Body of pancreas (tissue), 4 donors: ENCODE results near the gene ANKRD11. TPM values are rescaled to one million over a fixed set of nuclear protein-coding genes. Genes with fewer than 3 reads are reported as not detected.

Experiments used
- ATAC-seq: fragments of 150-250 bp; one replicate; pipeline ENCODE4 v1.9.1; 2016
- DNase-seq, 4 donors: peaks; one replicate each; pipeline ENCODE4 v3.0.0-alpha.2; 2019
- H3K27ac ChIP-seq, 4 donors: fragments of 200-600 bp; sonication (generic); 1 replicate in 3 of 4; 2 replicates in 1 of 4; pipeline versions ENCODE4 v1.5.1 to v1.6.1; 2016 to 2019; ENCODE audit warnings: mild to moderate bottlenecking in 1 of 4, mixed read lengths in 1 of 4, moderate library complexity in 1 of 4
- H3K27me3 ChIP-seq, 2 donors: fragments of 200-600 bp; sonication (generic); one replicate each; pipeline ENCODE4 v1.6.0; 2016; ENCODE audit warnings: mild to moderate bottlenecking in 1 of 2
- H3K36me3 ChIP-seq, 2 donors: fragments of 200-600 bp; sonication (generic); replicated peaks in 1 of 2; 2 replicates each; pipeline ENCODE4 v1.5.1; 2016; ENCODE audit warnings: low read depth in 2 of 2; ENCODE audit not compliant: insufficient read depth in 1 of 2
- H3K4me1 ChIP-seq: fragments of 200-600 bp; sonication (generic); one replicate; pipeline ENCODE4 v1.6.0; 2016
- H3K4me3 ChIP-seq, 2 donors: fragments of 200-600 bp; sonication (generic); 1 replicate in 1 of 2; 2 replicates in 1 of 2; pipeline ENCODE4 v1.5.1; 2016 to 2019
- H3K9me3 ChIP-seq, 3 donors: fragments of 200-600 bp; sonication (generic); 1 replicate in 2 of 3; 2 replicates in 1 of 3; pipeline ENCODE4 v1.5.1; 2016
- CTCF ChIP-seq, 7 experiments: fragments of 450-650 bp in 4 of 7; fragments of 200-600 bp in 3 of 7; sonication (generic) in 3 of 7; IDR thresholded peaks; one replicate each; pipeline ENCODE4 v1.5.1; 2016 to 2019; ENCODE audit warnings: antibody characterized with exemption in 7 of 7
- POLR2A ChIP-seq, 3 donors: fragments of 450-650 bp; IDR thresholded peaks; one replicate each; pipeline ENCODE4 v1.6.1; 2016; ENCODE audit warnings: antibody characterized with exemption in 3 of 3, mild to moderate bottlenecking in 2 of 3
- WGBS, 2 donors: methylation state at CpG; one replicate each; pipeline ENCODE4 v1.1.5; 2017; 5-methylcytosine and 5-hydroxymethylcytosine counted together
- intact Hi-C: fragments of 100-400 bp; cut with DNase I; formaldehyde crosslinking; loops from one replicate; pipeline ENCODE4 v1.15.1; 2023
- total RNA-seq, 2 donors: library from RNA; depleted of rRNA; stranded (reverse); fragments of >200 nt; gene quantifications; one replicate each; pipeline ENCODE4 v1.1.0, GENCODE V29; 2016

The ANKRD11 gene
- total RNA-seq, 2 donors from 2014 or later: 52.1 to 97.9 TPM

GRCh38 chr16:89409161-89409711 lies 81.1 kb downstream of the ANKRD11 start:
- H3K9me3 ChIP-seq: no peaks in the 10 kb centered on the region
- H3K27ac ChIP-seq: peak overlapping the region; percentile 13 to 86 (median 66)
- ATAC-seq (no peak), DNase-seq (no peak)
- no peaks in the 10 kb centered on the region for H3K27me3 ChIP-seq
- intact Hi-C loops: no loop called here
- no peak overlapping the region for H3K4me3 ChIP-seq
- TF ChIP-seq POLR2A (IDR thresholded peaks at IDR 0.05): no peak
- TF ChIP-seq CTCF (IDR thresholded peaks at IDR 0.05): no peak
- WGBS, 2 donors: 50 to 57% methylated on average over 5 to 13 of the region's 13 CpGs
- peaks cover 96% of the 10 kb centered on the region for H3K4me1 ChIP-seq
- no peaks in the 10 kb centered on the region for H3K36me3 ChIP-seq

- Histone ChIP-seq H3K4me3 (no peak overlapping the region), H3K36me3 (no peaks in the 10 kb centered on the region), H3K27me3 (no peaks in the 10 kb centered on the region), H3K27ac (peak overlapping the region; percentile 44 to 86 (median 66)), H3K4me1 (peaks cover 96% of the 10 kb centered on the region), H3K9me3 (no peaks in the 10 kb centered on the region)
- DNase-seq: peak; percentile 66 to 81 (median 74)
- TF ChIP-seq CTCF (IDR thresholded peaks at IDR 0.05) (no peak), POLR2A (IDR thresholded peaks at IDR 0.05) (no peak)
- intact Hi-C loops: no loop called here
- ATAC-seq: peak; percentile 36
- 18 to 34% methylated on average over 10 to 12 of the region's 12 CpGs for WGBS, 2 donors
Measured at GRCh38 chr16:89408315-89408714, 82.0 kb downstream of the ANKRD11 start.

- 55 to 58% methylated on average over 5 of the region's 5 CpGs for WGBS, 2 donors
- Histone ChIP-seq H3K36me3 (no peaks in the 10 kb centered on the region), H3K27me3 (no peaks in the 10 kb centered on the region), H3K27ac (peak overlapping the region; percentile 44 to 86 (median 66)), H3K9me3 (no peaks in the 10 kb centered on the region), H3K4me1 (peaks cover 96% of the 10 kb centered on the region), H3K4me3 (no peak overlapping the region)
- ATAC-seq (no peak), DNase-seq (peak in 2 of 4 donors; percentile 32 to 37)
- TF ChIP-seq POLR2A (IDR thresholded peaks at IDR 0.05) (no peak), CTCF (IDR thresholded peaks at IDR 0.05) (no peak)
- intact Hi-C loops: no loop called here
Measured at GRCh38 chr16:89407925-89408300, 82.4 kb downstream of the ANKRD11 start.

- H3K36me3 ChIP-seq: no peaks in the 10 kb centered on the region
- TF ChIP-seq CTCF (IDR thresholded peaks at IDR 0.05) (no peak), POLR2A (IDR thresholded peaks at IDR 0.05) (no peak)
- H3K9me3 ChIP-seq: no peaks in the 10 kb centered on the region
- H3K27ac ChIP-seq: peak overlapping the region in 2 of 4 donors; percentile 38 to 86
- DNase-seq (no peak), ATAC-seq (no peak)
- WGBS, 2 donors: 59 to 78% methylated on average over 17 of the region's 17 CpGs
- H3K27me3 ChIP-seq: no peaks in the 10 kb centered on the region
- no peak overlapping the region for H3K4me3 ChIP-seq
- peaks cover 92% of the 10 kb centered on the region for H3K4me1 ChIP-seq
- intact Hi-C loops: no loop called here
Measured at GRCh38 chr16:89407282-89407924, 83.0 kb downstream of the ANKRD11 start.
